ENCODE data around the gene CCDC83.
A peak's percentile ranks its signal among the peaks of the same experiment; 100 is the strongest.

CCDC83 gene

DNA sequence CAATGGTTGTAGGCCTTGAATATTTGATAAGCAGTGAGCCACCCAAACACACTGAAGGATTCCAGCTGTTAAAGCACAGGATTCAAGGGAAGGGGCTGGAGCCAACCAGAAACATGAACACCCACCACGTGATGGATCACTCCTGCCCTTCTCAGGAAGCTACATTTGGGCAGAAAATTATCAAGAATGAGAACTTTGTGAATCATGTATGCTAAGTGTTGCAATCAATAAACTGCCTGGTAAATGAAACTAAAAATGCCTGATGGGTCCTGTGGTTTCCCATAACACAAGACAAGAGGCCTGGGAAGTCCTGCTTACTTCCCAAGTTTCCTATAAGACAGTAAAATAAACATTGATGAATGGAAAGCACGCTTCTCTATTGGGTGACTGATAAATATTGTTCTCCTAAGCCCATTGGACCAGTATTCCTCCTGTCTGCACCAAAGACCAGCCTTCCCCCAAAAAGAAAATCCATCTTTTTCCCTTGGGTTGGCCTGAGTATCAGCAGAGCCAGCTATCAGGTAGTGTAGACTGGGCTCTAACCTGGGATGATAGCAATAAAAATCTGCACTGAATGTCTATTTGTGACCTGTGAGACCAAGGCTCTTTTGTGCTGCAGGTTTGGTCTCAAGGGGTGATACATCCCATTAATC lies 98.4 kb downstream of the CCDC83 start:
- 100% methylated on average over 1 of the region's 2 CpGs for WGBS
- Histone ChIP-seq H3K36me3 (ENCODE audit: insufficient read depth, low read length) (peaks cover 35% of the 10 kb centered on the region), H3K9me3 (ENCODE audit: insufficient read depth, low read depth, low read length) (no peaks in the 10 kb centered on the region), H3K27ac (ENCODE audit: low read depth, low read length) (no peak overlapping the region), H3K9ac (ENCODE audit: low read depth, low read length) (no peak overlapping the region), H3K4me3 (ENCODE audit: low read length) (no peak overlapping the region), H3K27me3 (ENCODE audit: insufficient read depth, low read length) (no peaks in the 10 kb centered on the region), H3K4me1 (ENCODE audit: insufficient read depth, low read length) (peaks cover 14% of the 10 kb centered on the region; the same call in 1 of the 2 replicates)

DNA sequence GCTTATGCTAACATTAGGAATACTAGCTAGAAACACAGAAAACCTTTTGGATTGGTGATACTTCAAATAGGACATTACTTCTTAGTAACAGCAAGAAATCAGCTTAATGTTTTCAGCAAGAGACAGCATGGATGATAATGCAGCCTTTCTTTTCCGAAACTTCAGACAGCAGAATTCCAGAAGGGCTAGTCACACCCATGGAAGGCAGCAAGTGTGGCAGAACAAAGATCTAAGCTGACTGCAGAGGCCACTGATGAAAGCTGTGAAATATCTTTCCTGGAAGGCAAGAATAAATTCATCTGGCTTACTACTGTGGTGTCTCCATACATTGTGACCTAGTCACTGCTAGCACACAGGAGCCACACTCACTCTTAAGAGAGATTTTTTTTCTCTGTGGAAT lies 100.3 kb downstream of the CCDC83 start:
- Histone ChIP-seq H3K4me3 (ENCODE audit: low read length) (no peak overlapping the region), H3K9me3 (ENCODE audit: insufficient read depth, low read depth, low read length) (no peaks in the 10 kb centered on the region), H3K36me3 (ENCODE audit: insufficient read depth, low read length) (peaks cover 47% of the 10 kb centered on the region), H3K4me1 (ENCODE audit: insufficient read depth, low read length) (peaks cover 14% of the 10 kb centered on the region; the same call in 1 of the 2 replicates), H3K27me3 (ENCODE audit: insufficient read depth, low read length) (no peaks in the 10 kb centered on the region), H3K27ac (ENCODE audit: low read depth, low read length) (peak overlapping the region; percentile 32), H3K9ac (ENCODE audit: low read depth, low read length) (no peak overlapping the region; the same call in 1 of the 2 replicates)
- 92% methylated on average over 1 of the region's 1 CpG for WGBS

GRCh38 chr11:85960678-85961077 lies 105.5 kb downstream of the CCDC83 start:
- Histone ChIP-seq H3K4me3 (ENCODE audit: low read length) (no peak overlapping the region), H3K9ac (ENCODE audit: low read depth, low read length) (no peak overlapping the region), H3K9me3 (ENCODE audit: insufficient read depth, low read depth, low read length) (no peaks in the 10 kb centered on the region), H3K36me3 (ENCODE audit: insufficient read depth, low read length) (peaks cover 74% of the 10 kb centered on the region), H3K4me1 (ENCODE audit: insufficient read depth, low read length) (peaks cover 8% of the 10 kb centered on the region; the same call in 1 of the 2 replicates), H3K27ac (ENCODE audit: low read depth, low read length) (no peak overlapping the region), H3K27me3 (ENCODE audit: insufficient read depth, low read length) (no peaks in the 10 kb centered on the region)
- WGBS = 93% methylated on average over 3 of the region's 3 CpGs

DNA sequence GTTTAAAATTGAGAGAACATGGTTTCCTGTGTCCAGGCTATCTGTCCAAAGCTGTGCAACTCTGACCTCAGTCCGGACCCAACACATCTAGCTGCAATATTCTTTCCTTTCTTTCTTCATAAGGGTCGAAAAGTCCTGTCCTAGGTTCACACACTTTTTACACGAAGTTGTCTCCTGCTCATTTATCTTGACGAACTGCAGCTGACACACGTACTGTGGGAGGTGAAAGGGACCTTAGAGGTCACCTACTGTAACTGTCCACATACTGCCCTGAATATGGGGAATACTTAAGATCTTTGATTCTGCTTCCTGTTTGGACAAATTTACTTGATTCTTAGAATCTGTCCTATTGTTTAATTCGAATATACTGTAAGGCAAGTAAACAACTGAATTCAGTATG lies 105.9 kb downstream of the CCDC83 start:
- H3K27me3 ChIP-seq (ENCODE audit: insufficient read depth, low read length) = no peaks in the 10 kb centered on the region
- H3K9me3 ChIP-seq (ENCODE audit: insufficient read depth, low read depth, low read length) = no peaks in the 10 kb centered on the region
- H3K36me3 ChIP-seq (ENCODE audit: insufficient read depth, low read length) = peaks cover 74% of the 10 kb centered on the region
- WGBS = 90% methylated on average over 6 of the region's 6 CpGs
- no peak overlapping the region for H3K4me3 ChIP-seq (ENCODE audit: low read length)
- no peak overlapping the region for H3K27ac ChIP-seq (ENCODE audit: low read depth, low read length)
- peaks cover 3% of the 10 kb centered on the region; the same call in 1 of the 2 replicates for H3K4me1 ChIP-seq (ENCODE audit: insufficient read depth, low read length)
- no peak overlapping the region for H3K9ac ChIP-seq (ENCODE audit: low read depth, low read length)

GRCh38 chr11:85961930-85962363 lies 106.8 kb downstream of the CCDC83 start:
- Histone ChIP-seq H3K4me3 (ENCODE audit: low read length) (no peak overlapping the region), H3K4me1 (ENCODE audit: insufficient read depth, low read length) (no peaks in the 10 kb centered on the region), H3K27me3 (ENCODE audit: insufficient read depth, low read length) (no peaks in the 10 kb centered on the region), H3K9me3 (ENCODE audit: insufficient read depth, low read depth, low read length) (no peaks in the 10 kb centered on the region), H3K36me3 (ENCODE audit: insufficient read depth, low read length) (peaks cover 73% of the 10 kb centered on the region), H3K9ac (ENCODE audit: low read depth, low read length) (no peak overlapping the region), H3K27ac (ENCODE audit: low read depth, low read length) (no peak overlapping the region)
- 86% methylated on average over 5 of the region's 5 CpGs for WGBS

GRCh38 chr11:85965202-85965601 lies 110.0 kb downstream of the CCDC83 start:
- Histone ChIP-seq H3K4me3 (ENCODE audit: low read length) (no peak overlapping the region), H3K4me1 (ENCODE audit: insufficient read depth, low read length) (peaks cover 11% of the 10 kb centered on the region; the same call in 1 of the 2 replicates), H3K9ac (ENCODE audit: low read depth, low read length) (no peak overlapping the region), H3K9me3 (ENCODE audit: insufficient read depth, low read depth, low read length) (no peaks in the 10 kb centered on the region), H3K27ac (ENCODE audit: low read depth, low read length) (no peak overlapping the region), H3K36me3 (ENCODE audit: insufficient read depth, low read length) (peaks cover 66% of the 10 kb centered on the region), H3K27me3 (ENCODE audit: insufficient read depth, low read length) (no peaks in the 10 kb centered on the region)
- WGBS = 99% methylated on average over 2 of the region's 2 CpGs

GRCh38 chr11:85967457-85967856 lies 112.3 kb downstream of the CCDC83 start:
- Histone ChIP-seq H3K9ac (ENCODE audit: low read depth, low read length) (no peak overlapping the region), H3K36me3 (ENCODE audit: insufficient read depth, low read length) (peaks cover 70% of the 10 kb centered on the region), H3K9me3 (ENCODE audit: insufficient read depth, low read depth, low read length) (no peaks in the 10 kb centered on the region), H3K4me1 (ENCODE audit: insufficient read depth, low read length) (peaks cover 11% of the 10 kb centered on the region; the same call in 1 of the 2 replicates), H3K27ac (ENCODE audit: low read depth, low read length) (no peak overlapping the region; the same call in 1 of the 2 replicates), H3K4me3 (ENCODE audit: low read length) (no peak overlapping the region), H3K27me3 (ENCODE audit: insufficient read depth, low read length) (no peaks in the 10 kb centered on the region)
- 70% methylated on average over 5 of the region's 5 CpGs for WGBS
